GM19099 (cell line): ENCODE results near the gene GPATCH1.

Experiments used
- POLR2A ChIP-seq: IDR thresholded peaks from 3 replicates; pipeline ENCODE4 v1.6.1; 2011; ENCODE audit warnings: low read depth; ENCODE audit not compliant: insufficient read length; ENCODE audit errors: extremely low read depth

GPATCH1 gene

DNA sequence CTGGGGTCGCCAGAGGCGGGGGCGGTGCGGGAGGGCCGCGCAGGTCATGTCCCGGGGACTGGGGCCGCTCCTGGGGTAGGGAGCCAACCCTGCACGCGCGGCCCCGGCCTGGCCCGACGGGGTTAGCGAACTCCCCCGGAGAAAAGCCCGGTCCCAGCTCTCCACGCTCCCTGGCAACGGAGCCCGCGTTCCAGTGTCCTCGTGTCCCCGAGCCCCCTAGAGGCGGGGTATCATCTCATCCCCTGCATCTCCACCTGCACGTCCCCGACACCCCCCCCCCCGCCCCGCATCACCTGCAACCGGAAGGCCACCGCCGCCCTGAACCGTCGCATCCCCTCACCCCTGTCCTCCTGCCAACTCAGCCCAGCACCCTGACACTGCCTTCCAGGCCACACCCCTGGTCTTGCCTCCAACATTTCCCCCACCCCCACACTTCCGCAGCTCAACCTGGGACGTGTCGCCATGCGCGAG, 53.6 kb downstream of the GPATCH1 start:
- TF ChIP-seq POLR2A = no peak

DNA sequence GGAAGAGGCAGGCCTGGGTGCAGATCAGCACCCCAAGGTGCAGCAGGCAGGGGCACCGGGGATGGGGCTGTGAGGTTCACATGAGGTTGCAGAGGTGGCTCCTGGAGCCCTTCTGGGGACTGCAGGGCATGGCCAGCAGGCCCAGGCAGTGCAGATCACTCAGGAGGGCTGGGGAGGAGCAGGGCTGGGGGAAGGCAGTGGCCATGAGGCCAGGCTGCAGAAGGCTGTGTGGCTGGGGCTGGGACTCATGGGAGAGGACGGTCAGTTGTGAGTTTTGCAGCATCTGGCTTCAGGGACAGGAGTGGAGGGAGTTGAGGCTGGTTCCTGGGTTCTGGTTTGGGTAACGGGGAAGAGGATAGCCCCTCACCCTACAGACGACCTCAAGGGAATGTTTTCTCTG, 58.2 kb downstream of the GPATCH1 start:
- no peak for TF ChIP-seq POLR2A

DNA sequence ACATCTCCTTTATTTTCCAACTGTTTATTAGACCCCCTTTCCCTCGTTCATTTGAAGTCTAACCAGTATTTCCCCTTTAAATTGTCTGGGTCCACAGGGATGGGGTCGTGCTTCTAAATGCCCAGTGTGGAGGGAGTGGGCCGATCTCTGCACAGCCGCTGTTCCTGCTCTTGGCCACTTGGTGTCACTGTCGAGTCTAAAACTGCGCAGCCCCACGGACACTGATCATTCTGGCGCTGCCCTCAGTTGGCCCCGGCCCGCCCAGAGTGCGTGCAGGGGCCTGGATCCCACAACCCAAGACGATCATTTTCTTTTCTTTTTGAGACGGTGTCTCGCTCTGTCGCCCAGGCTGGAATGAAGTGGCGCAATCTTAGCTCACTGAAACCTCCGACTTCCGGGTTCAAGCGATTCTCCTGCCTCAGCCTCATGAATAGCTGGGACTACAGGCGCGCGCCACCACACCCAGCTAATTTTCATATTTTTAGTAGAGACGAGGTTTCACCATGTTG, 63.0 kb downstream of the GPATCH1 start:
- TF ChIP-seq POLR2A = no peak

DNA sequence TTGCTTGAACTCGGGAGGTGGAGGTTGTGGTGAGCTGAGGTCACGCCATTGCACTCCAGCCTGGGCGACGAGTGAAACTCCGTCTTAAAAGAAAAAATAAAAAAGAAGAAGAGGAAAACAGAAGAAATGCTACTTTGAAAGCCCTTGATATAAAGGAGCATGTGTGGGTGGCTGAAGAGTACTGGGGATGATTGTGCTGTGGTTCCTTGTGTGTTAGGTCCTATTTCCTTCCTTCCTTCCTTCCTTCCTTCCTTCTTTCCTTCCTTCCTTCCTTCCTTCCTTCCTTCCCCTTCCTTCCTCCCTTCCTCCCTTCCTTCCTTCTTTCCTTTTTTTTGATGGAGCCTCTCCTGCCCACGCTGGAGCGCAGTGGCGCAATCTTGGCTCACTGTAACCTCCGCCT, 65.2 kb downstream of the GPATCH1 start:
- TF ChIP-seq POLR2A = no peak

DNA sequence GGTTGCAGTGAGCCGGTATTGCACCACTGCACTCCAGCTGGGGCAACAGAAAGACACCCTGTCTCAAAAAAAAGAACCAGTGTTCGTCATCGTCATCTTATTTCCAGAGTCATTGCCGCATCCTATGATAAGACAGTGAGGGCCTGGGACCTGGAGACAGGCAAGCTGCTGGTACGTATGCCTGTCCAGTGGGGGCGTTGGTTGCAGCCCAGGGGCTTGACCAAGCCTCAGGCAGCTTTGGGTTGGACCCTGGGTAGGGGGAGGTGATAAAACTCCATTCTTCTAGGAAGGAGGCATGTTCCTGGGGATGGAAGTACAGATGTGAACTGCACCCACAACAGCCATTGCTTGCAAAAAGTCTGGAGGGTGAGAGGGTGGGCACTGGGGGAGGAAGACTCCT, 66.6 kb downstream of the GPATCH1 start:
- no peak for TF ChIP-seq POLR2A

DNA sequence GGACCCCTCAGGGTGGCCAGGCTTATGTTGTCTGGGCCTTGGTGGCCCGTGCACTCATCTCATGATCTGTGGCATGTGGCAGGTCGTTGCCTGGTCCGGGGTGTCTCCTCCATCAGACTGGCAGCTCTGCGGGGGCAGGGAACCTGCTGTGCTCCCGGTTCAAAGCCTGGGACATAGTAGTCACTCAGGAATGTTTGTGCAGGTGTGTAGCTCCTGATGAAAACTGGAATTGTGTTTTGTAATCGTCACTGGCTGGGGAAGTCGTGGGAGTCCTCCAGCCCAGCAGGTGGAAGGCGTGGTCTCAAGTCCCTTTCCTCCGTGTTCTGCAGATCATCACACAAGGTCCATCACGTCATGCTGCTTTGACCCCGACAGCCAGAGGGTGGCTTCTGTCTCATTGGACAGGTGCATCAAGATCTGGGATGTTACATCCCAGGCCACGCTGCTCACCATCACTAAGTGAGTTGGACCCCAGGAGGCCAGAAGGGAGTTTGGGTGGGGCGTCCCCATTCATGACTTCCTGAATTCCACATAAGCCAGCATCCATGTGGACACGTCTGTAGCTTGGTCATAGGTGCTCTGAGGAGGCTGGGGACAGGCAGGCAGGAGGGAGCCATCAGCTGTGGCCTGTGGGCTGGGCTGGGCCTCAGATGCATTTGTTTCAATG, 70.0 kb downstream of the GPATCH1 start:
- no peak for TF ChIP-seq POLR2A

DNA sequence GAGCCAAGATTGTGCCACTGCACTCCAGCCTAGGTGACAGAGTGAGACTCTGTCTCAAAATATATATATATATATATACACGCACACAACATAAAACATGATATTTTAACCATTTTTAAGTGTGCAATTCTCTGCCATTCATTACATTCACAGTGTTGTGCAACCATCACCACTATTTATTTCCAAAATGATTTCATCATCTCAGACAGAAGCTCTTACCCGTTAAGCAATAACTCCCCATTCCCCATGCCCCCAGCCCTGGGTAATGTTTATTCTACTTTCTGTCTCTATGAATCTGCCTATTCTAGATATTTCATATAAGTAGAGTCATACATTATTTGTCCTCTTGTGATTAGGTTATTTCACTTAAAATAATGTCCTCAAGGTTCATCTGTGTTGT, 71.2 kb downstream of the GPATCH1 start:
- TF ChIP-seq POLR2A = no peak

DNA sequence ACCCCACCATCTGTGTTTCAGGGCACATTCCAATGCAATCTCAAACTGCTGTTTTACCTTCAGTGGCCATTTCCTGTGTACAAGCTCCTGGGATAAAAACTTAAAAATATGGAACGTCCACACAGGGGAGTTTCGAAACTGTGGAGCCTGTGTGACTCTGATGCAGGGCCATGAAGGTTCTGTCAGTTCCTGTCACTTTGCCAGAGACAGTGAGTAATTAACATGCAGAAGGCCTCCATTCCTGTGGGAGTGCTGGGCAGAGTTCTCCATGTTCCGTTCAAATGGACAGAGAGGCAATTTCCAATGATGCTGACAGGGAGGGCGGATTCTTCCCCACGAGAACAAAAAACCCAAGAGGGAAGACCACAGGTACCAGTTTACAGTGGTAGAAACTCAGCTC, 75.4 kb downstream of the GPATCH1 start:
- TF ChIP-seq POLR2A = no peak

DNA sequence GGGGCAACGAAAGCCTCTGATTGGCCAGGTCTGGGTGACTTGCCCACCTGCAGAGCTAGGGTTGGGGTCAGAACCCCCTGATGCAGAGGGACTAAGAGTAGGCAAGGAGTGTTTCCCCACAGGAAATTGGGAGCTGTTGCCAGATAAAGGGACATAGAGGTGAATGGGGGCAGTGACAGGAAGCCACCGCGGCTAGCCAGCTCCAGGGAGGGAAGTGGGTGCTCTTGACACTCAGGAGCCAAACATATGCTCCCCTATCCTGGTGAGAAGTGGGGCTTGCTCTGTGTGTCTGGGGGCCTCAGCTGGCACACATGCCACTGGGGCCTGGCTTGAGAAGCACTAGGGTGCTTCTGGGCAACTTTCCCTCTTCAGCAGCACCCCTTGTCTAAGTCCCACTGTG, 76.9 kb downstream of the GPATCH1 start:
- TF ChIP-seq POLR2A = no peak

DNA sequence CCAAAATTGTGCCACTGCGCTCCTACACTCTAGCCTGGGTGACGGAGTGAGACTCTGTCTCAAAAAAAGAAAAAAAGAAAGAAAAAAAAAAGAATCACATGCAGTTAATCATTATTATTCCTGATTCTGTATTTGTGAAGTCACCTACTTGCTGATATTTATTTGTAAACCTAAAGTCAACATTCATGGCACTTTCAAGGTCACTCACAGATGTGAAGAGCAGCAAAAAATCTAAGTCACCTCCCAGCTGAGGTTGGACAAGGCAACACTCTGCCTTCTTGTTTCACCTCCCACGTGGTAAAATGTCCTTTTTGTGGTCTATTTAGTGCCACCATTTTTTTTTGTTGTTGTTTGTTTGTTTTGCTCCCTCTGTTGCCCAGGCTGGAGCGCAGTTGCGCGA, 77.4 kb downstream of the GPATCH1 start:
- TF ChIP-seq POLR2A = no peak

DNA sequence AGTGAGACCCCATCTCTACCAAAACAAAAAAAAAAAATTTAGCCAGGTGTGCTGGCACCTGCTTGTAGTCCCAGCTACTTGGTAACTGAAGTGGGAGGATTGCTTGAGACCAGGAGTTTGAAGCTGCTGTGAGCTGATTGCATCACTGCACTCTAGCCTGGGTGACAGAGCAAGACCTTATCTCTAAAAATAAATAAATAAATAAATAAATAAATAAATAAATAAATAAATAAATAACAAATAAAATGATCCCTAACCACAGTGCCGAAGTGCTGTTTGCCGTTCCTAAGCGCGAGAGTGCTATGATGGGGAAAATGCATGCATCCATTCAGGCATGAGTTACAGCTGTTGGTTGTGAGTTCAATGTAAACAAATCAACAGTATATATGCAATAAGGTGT, 78.2 kb downstream of the GPATCH1 start:
- TF ChIP-seq POLR2A = no peak

DNA sequence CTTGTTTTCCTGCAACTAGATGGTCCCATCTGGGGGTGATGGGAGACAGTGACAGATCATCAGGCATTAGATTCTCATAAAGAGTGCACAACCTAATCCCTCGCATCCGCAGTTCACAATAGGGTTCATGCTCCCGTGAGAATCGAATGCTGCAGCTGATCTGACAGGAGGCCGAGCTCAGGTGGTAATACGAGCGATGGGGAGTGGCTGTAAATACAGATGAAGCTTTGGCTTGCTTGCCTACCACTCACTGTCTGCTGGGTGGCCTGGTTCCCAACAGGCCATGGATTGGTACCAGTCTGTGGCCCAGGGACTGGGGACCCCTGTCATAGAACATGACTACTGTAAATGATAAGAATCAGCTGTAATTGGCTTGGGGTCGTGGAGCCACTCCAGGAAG, 78.9 kb downstream of the GPATCH1 start:
- TF ChIP-seq POLR2A = no peak

DNA sequence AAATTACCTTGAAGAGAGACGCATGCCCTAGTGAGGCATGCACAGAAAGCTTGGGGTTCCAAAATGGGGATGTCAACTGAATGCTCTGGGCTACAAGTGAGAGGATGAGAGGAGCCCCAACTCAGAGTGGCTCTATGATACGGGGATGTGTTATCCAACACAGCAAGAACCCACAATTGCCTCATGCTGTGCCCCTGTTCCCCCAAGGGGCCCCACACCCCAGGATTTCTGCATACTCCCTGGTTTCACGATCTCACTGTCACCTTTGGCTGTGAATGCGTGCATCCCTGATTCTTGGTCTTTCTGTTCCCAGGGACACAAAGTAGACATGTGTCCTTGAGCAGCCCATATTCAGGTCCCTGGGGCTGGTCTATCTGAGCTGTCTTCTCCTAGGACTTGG, 80.2 kb downstream of the GPATCH1 start:
- TF ChIP-seq POLR2A = no peak

DNA sequence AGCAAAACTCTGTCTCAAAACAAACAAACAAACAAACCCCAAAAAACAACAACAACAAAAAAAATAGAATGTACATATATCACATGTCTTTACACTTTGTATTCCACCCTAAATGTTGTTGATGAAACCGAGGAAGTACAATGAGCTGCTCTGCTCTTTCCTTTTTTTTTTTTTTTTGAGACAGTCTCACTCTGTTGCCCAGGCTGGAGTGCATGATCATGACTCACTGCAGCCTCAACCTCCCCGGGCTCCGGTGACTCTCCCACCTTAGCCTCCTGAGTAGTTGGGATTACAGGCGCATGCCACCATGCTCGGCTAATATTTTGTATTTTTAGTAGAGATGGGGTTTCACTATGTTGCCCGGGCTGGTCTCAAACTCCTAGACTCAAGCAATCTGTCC, 82.5 kb downstream of the GPATCH1 start:
- no peak for TF ChIP-seq POLR2A

DNA sequence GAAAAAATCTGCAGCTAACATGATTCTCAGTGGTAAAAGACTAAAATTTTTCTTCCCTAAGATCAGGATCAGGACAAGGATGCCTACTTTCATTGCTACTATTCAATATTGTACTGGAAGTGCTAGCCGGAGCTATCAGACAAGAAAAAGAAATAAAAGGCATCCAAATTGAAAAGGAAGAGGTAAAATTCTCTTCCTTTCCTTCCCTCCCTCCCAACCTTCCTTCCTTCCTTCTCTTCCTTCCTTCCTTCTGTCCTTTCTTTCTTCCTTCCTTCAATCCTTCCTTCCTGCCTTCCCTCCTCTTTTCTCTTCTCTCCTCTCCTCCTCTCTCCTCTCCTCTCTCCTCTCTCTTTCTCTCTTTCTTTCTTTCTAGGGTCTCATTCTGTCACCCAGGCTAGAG, 86.5 kb downstream of the GPATCH1 start:
- TF ChIP-seq POLR2A = no peak

DNA sequence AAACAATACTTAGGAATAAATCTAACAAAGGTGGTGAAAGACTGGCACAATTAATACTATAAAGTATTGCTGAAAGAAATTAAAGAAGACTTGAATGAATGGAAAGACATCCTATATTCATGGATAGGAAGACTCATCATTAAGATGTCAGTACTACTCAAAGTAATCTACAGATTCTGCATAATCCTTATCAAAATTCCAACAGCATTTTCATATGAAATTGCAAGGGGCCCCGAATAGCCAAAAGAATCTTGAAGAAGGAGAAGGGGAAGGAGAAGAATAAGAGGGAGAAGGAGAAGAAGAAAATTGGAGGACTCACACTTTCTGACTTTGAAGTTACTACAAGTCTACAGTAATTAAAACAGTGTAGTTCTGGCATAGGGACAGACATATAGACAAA, 87.5 kb downstream of the GPATCH1 start:
- no peak for TF ChIP-seq POLR2A
